AG09319 (cell line): Measurements from ENCODE around the gene DDIT3.

ENCODE experiments used
- DNase-seq: peaks from one replicate; pipeline ENCODE4 v3.0.0-alpha.2; 2010; ENCODE audit warnings: low read depth; ENCODE audit errors: extremely low read depth
- TF ChIP-seq, protein P1 (sequence below): IDR thresholded peaks from 2 replicates; pipeline ENCODE4 v1.5.1; 2011; ENCODE audit warnings: low read depth, mild to moderate bottlenecking, inconsistent platforms, low read length, moderate library complexity

The DDIT3 gene

DNA sequence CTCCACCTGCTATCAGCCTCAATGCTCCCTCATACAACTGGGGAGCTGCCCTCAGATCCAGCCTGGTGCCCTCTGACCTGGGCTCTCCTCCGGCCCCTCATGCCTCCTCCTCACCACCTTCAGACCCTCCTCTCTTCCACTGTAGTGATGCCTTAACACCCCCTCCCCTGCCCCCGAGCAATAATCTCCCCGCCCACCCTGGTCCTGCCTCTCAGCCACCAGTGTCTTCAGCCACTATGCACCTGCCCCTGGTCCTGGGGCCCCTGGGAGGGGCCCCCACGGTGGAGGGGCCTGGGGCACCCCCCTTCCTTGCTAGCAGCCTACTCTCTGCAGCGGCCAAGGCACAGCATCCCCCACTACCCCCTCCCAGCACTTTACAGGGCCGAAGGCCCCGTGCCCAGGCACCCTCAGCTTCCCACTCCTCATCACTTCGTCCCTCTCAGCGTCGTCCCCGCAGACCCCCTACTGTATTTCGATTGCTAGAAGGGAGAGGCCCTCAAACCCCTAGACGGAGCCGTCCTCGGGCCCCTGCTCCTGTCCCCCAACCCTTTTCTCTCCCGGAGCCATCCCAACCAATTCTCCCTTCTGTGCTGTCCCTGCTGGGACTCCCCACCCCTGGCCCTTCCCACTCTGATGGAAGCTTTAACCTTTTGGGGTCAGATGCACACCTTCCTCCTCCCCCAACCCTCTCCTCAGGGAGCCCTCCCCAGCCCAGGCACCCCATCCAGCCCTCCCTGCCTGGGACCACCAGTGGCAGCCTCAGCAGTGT, 5.5 kb upstream of the DDIT3 start:
- TF ChIP-seq, protein P1, sequence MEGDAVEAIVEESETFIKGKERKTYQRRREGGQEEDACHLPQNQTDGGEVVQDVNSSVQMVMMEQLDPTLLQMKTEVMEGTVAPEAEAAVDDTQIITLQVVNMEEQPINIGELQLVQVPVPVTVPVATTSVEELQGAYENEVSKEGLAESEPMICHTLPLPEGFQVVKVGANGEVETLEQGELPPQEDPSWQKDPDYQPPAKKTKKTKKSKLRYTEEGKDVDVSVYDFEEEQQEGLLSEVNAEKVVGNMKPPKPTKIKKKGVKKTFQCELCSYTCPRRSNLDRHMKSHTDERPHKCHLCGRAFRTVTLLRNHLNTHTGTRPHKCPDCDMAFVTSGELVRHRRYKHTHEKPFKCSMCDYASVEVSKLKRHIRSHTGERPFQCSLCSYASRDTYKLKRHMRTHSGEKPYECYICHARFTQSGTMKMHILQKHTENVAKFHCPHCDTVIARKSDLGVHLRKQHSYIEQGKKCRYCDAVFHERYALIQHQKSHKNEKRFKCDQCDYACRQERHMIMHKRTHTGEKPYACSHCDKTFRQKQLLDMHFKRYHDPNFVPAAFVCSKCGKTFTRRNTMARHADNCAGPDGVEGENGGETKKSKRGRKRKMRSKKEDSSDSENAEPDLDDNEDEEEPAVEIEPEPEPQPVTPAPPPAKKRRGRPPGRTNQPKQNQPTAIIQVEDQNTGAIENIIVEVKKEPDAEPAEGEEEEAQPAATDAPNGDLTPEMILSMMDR: no peak
- no peak for DNase-seq

DNA sequence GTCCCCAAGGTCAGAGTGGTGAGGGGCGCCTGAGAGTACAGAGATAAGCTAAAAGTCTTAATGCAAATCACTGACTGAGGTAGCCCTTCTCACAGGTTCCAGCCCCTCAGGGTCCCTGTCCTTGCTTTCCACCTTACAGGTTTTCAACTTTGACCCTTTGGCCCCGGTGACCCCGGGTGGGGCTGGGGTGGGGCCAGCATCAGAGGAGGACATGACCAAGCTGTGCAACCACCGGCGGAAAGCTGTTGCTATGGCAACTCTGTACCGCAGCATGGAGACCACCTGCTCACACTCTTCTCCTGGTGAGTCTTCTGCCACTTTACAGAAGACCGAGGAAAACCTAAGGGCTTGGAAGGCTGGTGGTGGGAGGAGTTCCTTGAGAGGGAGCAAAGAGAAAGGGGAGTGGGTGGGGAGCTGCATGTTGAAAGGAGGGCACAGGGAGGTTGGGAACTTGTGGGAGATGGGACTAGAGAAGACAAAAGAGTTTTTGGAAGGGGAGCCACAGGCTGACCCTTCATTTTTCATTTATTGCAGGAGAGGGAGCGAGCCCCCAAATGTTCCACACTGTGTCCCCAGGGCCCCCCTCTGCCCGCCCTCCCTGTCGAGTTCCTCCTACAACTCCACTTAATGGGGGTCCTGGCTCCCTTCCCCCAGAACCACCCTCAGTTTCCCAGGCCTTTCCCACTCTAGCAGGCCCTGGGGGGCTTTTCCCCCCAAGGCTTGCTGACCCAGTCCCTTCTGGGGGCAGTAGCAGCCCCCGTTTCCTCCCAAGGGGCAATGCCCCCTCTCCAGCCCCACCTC, 4.7 kb upstream of the DDIT3 start:
- TF ChIP-seq, protein P1: no peak
- no peak for DNase-seq

DNA sequence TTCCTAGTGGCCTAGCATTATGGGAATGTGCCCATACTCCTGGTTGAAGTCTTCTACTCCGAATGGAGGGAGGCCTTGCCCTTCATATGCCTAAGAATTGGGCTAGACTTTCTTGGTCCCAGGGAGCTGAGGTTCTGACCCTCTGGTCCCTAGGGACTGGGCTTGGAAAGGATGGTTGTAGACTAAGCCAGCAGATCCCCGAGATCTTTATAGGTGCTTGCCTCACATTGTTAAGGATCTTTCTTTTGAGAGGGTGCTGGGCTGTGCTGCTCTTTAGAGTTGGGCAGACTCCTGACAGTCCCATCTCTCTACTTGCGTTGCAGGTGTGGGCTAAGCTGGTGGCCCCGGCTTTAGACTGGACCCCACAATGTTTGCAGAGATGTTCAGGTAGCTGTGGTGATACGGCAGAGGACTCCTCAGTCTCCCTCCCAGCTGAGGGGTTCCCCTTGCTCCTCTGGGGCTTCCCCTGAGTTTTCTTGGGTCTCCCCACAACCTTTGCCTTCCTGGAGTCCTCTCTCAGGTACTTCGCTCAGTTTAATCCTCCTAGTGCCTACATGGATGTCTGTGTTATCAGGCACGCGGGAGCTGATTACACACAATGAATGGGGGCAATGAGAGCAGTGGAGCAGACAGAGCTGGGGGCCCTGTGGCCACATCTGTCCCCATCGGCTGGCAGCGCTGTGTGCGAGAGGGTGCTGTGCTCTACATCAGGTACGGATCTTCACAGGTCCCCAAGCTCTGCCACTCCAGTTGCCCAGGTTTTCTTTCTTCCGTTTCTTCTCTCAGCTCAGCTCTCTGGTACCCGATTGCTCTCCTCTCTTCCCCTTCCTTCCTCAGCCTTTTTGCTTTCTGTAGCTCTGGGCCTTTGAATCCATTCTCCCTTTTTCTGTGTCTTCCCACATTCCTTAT, 3.6 kb upstream of the DDIT3 start:
- DNase-seq: no peak
- TF ChIP-seq, protein P1: no peak

DNA sequence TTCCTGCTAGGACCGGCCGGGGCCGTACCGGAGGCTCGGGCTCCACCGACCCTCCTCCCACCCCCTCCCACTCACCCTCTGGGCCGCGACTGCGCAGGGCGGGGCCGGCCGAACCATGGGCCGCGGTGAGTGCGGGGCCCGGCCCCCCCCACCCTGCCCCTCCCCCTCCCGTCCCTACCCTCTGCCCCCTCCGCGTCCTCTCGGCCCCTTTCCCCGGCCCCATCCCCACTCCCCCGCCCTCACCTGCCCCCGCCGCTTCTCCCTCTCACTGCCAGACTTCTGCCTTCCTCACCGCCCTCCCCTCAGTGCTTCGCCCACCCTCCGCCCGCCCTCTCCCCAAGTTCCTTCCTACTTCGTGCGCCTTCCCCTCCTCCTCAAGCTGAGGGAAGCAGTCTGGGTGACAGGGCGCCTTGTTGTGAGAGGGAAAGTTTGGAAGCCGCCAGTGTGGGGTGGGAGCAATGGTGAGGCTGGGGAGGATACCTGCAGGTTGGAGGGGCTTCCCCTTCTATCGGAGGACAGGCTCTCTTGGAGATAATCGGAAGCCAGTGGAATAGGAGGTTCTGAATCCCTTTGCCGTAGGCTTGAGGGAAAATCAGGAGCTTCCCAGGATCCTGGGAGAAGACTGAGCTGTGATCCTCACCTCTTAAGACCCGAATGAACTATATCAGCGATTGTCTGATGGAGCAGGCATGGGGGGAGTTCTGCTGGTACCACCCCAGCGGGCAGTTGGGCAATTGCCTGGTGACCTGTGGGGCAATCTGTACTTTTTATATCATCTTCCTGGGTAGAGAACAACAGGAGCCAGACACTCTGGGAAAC, 2.8 kb upstream of the DDIT3 start:
- DNase-seq: no peak

DNA sequence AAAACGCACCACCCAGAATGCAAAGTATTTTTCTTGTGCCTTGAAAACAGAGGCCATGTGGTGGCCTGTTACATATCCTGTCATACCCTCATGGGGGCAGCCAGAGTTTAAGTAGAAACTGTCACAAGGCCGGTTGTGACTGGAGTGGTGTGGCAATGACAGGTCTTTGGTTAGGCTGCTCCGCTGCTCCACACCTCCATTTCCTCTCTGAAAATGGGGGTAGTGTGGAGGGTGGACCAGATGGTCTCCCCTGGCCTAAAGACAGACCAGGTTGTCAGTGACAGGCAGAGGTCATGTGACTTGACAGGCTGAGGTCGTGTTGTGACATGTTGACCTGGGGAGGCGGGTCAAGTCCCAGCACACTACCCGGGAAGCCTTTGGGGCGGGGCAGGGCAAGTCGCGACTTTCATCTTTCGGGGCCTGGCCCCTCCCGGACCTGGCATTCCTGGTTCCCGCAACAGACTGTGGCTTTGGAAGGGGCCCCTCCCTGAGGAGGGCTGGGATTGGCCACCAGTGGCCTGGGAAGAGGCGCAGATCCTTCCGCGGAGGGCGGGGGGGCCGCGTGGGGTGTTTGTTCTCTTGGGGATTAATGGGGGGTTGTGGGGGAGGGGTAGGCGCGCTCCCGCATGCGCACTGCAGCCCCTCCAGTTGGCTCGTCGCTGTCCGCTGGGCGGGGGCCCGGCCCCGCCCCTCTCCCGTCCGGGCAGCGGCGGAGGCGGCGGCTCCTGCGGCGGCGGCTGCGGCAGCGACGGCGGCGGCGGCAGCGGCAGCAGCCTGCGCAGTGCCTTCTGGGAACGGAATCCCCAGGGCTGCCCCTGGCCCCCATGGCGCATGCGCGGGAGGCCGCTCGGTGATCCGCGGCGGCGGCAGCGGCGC, 1.9 kb upstream of the DDIT3 start, which contains the start of gene MBD6:
Gene MBD6, plus strand, starts transcription at position 814 of the 876 bp plus-strand sequence. CDS start 1,480 bp downstream, outside the sequence.
- DNase-seq: peak; percentile 93
- TF ChIP-seq, protein P1: no peak

More for the DNA sequence above, 2.8 kb upstream of the DDIT3 start:
- TF ChIP-seq, protein P1: no peak

DNA sequence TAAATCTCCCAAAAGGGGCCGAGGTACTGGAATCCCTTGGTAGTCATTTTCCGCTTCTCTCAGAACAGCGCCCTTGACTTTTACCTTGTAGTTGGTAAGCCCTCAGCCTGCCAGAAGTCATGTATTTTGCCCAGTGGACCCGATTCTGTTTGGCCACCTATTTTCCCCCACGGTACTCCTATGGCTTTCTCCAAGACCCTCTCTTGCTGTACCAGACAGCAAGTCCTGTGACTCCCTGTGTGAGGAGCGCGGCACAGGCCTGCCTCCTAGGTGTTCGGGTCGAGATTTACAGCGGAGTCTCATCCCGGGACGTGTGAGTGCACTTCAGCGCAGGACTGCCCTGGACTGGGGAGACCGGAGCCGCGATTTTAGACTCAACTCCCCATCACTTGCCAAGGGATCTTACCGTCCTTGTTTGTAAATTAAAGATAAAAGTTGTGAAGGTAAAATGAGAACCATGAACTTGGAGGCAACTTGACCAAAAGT, 1.3 kb upstream of the DDIT3 start:
- TF ChIP-seq, protein P1: no peak
- no peak for DNase-seq
